Measurements from ENCODE around the gene JAZF1. TPM values are rescaled to one million over a fixed set of nuclear protein-coding genes. Genes with fewer than 3 reads are reported as not detected.
A peak's percentile ranks its signal among the peaks of the same experiment; 100 is the strongest.

The JAZF1 gene
- total and polyA plus RNA-seq, 2 of the 4 experiments (the other 2 are of a cell fraction) = 8.4 to 10.5 TPM

GRCh38 chr7:28005075-28005846, 175.3 kb downstream of the JAZF1 start:
- Histone ChIP-seq H2BK5ac (ENCODE audit: low read depth, low read length, poor library complexity, severe bottlenecking) (no peak overlapping the region), H2AFZ (replicated peaks; ENCODE audit: low read length, poor library complexity) (no peak overlapping the region), H3K4me2 (ENCODE audit: low read depth, low read length) (no peak overlapping the region), H3K79me1 (ENCODE audit: low read depth in 1 of 2, low read length in 2 of 2) (peaks cover 3 to 45% of the 10 kb centered on the region in 2 experiments), H2BK15ac (ENCODE audit: low read depth, low read length) (no peak overlapping the region), H2BK20ac (ENCODE audit: low read depth, low read length) (no peak overlapping the region), H3K4me1 (ENCODE audit: control insufficient read depth, insufficient read depth, low read length) (peaks cover 2% of the 10 kb centered on the region; the same call in 1 of the 2 replicates), H3K56ac (ENCODE audit: extremely low read depth, insufficient read depth, low read length) (no peak overlapping the region), H2BK120ac (ENCODE audit: low read depth, low read length) (no peak overlapping the region), H2AK5ac (ENCODE audit: low read depth, low read length) (no peak overlapping the region), H3K18ac (ENCODE audit: low read depth, low read length) (no peak overlapping the region), H3K36me3 (ENCODE audit: control insufficient read depth, insufficient read depth, low read length) (no peaks in the 10 kb centered on the region), H3K4me3 (ENCODE audit: insufficient read depth, low read depth, low read length) (no peak overlapping the region), H4K20me1 (ENCODE audit: insufficient read depth, low read length) (peaks cover 6% of the 10 kb centered on the region; the same call in 1 of the 2 replicates), H3K9ac (ENCODE audit: low read depth, low read length) (no peak overlapping the region), H3K9me1 (ENCODE audit: insufficient read depth, low read length) (peaks cover 3% of the 10 kb centered on the region; the same call in 1 of the 2 replicates), H4K5ac (ENCODE audit: low read depth, low read length) (no peak overlapping the region), H3K14ac (replicated peaks; ENCODE audit: low read depth, low read length) (0 out of 2 replicates have a peak overlapping the region, but pooled peaks have one; percentile 16), H3K9me3 (ENCODE audit: control insufficient read depth, insufficient read depth, low read length) (no peaks in the 10 kb centered on the region), H4K8ac (ENCODE audit: low read depth in 2 of 2, low read length in 2 of 2) (no peak overlapping the region), H3K23ac (ENCODE audit: low read depth, low read length) (no peak overlapping the region), H4K91ac (ENCODE audit: insufficient read depth, low read depth, low read length) (no peak overlapping the region), H3K4ac (ENCODE audit: low read depth, low read length) (no peak overlapping the region), H2AK9ac (replicated peaks; ENCODE audit: low read depth, low read length, poor library complexity) (no peak overlapping the region), H3K27ac (ENCODE audit: insufficient read depth, low read length) (no peak overlapping the region), H3K27me3 (ENCODE audit: control insufficient read depth, insufficient read depth, low read length) (no peaks in the 10 kb centered on the region)
- dilution Hi-C loops (cut with HindIII; ENCODE audit: low sequenced_read_pairs, unreplicated experiment) (no loop called here), intact Hi-C loops (cut with micrococcal nuclease) (no loop called here), in situ Hi-C loops (cut with MboI; ENCODE audit: low sequenced_read_pairs) (loop anchor here (25.0 kb wide), 1 partner anchor 218 kb away; no protein-coding TSS in a partner anchor)
- BruUV-seq (replicated peaks) = no TSS peak
- POLR2A ChIA-PET (ENCODE audit: unreplicated experiment) = no interaction called here
- ATAC-seq (ENCODE audit: low read depth) (no peak), DNase-seq (no peak)
- 89% methylated on average over 3 of the region's 7 CpGs; no CpG with 5 or more reads in 1 of the 2 experiments for WGBS, 2 experiments (ENCODE audit: extremely low coverage in 2 of 2, insufficient read length in 1 of 2)
- no peak for TF ChIP-seq MAZ (IDR thresholded peaks at IDR 0.05; ENCODE audit: borderline replicate concordance, low read depth, low read length)
- TF ChIP-seq CTCF (conservative IDR thresholded peaks at IDR 0.05; ENCODE audit: low read depth, low read length) = no peak
- no peak for TF ChIP-seq RAD21 (IDR thresholded peaks at IDR 0.05; ENCODE audit: low read length)
- no peak for TF ChIP-seq CEBPB (IDR thresholded peaks at IDR 0.05; ENCODE audit: low read depth, low read length)
- TF ChIP-seq FOS (IDR thresholded peaks at IDR 0.05; ENCODE audit: low read depth, low read length) = no peak
- no peak for TF ChIP-seq MXI1 (IDR thresholded peaks at IDR 0.05; ENCODE audit: borderline replicate concordance, low read depth, low read length)
- TF ChIP-seq SMC3 (IDR thresholded peaks at IDR 0.05; ENCODE audit: low read depth, low read length) = no peak
- no peak for TF ChIP-seq RFX5 (IDR thresholded peaks at IDR 0.05; ENCODE audit: low read depth, low read length)
- no peak for TF ChIP-seq CHD1 (IDR thresholded peaks at IDR 0.05; ENCODE audit: low read depth, low read length)
- TF ChIP-seq MAFK (IDR thresholded peaks at IDR 0.05; ENCODE audit: low read depth, low read length) = no peak
- TF ChIP-seq POLR2A (IDR thresholded peaks at IDR 0.05; ENCODE audit: low read depth, low read length) = no peak
- TF ChIP-seq ELK1 (IDR thresholded peaks at IDR 0.05; ENCODE audit: borderline replicate concordance, low read depth, low read length) = no peak
- TF ChIP-seq USF2 (IDR thresholded peaks at IDR 0.05; ENCODE audit: low read depth, low read length) = no peak
- no peak for TF ChIP-seq RCOR1 (IDR thresholded peaks at IDR 0.05; ENCODE audit: insufficient replicate concordance, low read length)
- CTCF ChIA-PET = no interaction called here

All from IMR-90 (cell line).